NCI-H2227 treated with DMSO at 0.1 percent for 48 hours (cell line): Measurements from ENCODE around the gene TPSAB1.
"Not testable (repeated sequence)": the region's sequence is repeated elsewhere in the genome, so short reads cannot be mapped to it uniquely, and the experiment has no call there.

Source experiments
- DNase-seq: peaks from one replicate; lab custom pipeline; 2025; lab: John Stamatoyannopoulos, UW

TPSAB1 gene

GRCh38 chr16:1240436-1240835, at the start of gene TPSAB1:
Gene TPSAB1 (plus strand): TSS chr16:1240705. CDS start chr16:1240939, 234 bp downstream.
- not testable (repeated sequence) for DNase-seq

- DNase-seq, result not testable (repeated sequence)
Observed at GRCh38 chr16:1190789-1191188, 49.7 kb upstream of the TPSAB1 start.

GRCh38 chr16:1192384-1193073, 48.0 kb upstream of the TPSAB1 start:
- no peak for DNase-seq

GRCh38 chr16:1193143-1193824, 47.2 kb upstream of the TPSAB1 start:
- DNase-seq, result peak; percentile 86

- no peak for DNase-seq
Observed at GRCh38 chr16:1193825-1194581, 46.5 kb upstream of the TPSAB1 start.

GRCh38 chr16:1194665-1195392, 45.7 kb upstream of the TPSAB1 start:
- no peak for DNase-seq

- no peak for DNase-seq
Observed at GRCh38 chr16:1195393-1195666, 45.2 kb upstream of the TPSAB1 start.

- no peak for DNase-seq
Observed at GRCh38 chr16:1196494-1196893, 44.0 kb upstream of the TPSAB1 start.

GRCh38 chr16:1197237-1197866, 43.2 kb upstream of the TPSAB1 start:
- peak; percentile 5 for DNase-seq

- DNase-seq, result no peak
Observed at GRCh38 chr16:1198194-1198593, 42.3 kb upstream of the TPSAB1 start.

- DNase-seq, result not testable (repeated sequence)
Observed at GRCh38 chr16:1198671-1199346, 41.7 kb upstream of the TPSAB1 start.

- DNase-seq, result no peak
Observed at GRCh38 chr16:1199347-1200013, 41.0 kb upstream of the TPSAB1 start.

GRCh38 chr16:1200014-1200627, 40.4 kb upstream of the TPSAB1 start:
- no peak for DNase-seq

- DNase-seq, result no peak
Observed at GRCh38 chr16:1201444-1201843, 39.1 kb upstream of the TPSAB1 start.

GRCh38 chr16:1202274-1202673, 38.2 kb upstream of the TPSAB1 start:
- DNase-seq, result no peak

- DNase-seq, result no peak
Observed at GRCh38 chr16:1204933-1205332, 35.6 kb upstream of the TPSAB1 start.

GRCh38 chr16:1206326-1206725, 34.2 kb upstream of the TPSAB1 start:
- no peak for DNase-seq

- no peak for DNase-seq
Observed at GRCh38 chr16:1206786-1207185, 33.7 kb upstream of the TPSAB1 start.

GRCh38 chr16:1208239-1208830, 32.2 kb upstream of the TPSAB1 start:
- no peak for DNase-seq

- no peak for DNase-seq
Observed at GRCh38 chr16:1209081-1209480, 31.4 kb upstream of the TPSAB1 start.
